GM18502 (cell line): ENCODE results near the gene PTCD2.

Experiments
- ATAC-seq: cut with Tn5 transposase; IDR thresholded peaks from one replicate; pipeline ENCODE4 v1.9.1; 2021; ENCODE audit warnings: mild to moderate bottlenecking; ENCODE audit not compliant: unreplicated experiment, poor library complexity

The PTCD2 gene, protein sequence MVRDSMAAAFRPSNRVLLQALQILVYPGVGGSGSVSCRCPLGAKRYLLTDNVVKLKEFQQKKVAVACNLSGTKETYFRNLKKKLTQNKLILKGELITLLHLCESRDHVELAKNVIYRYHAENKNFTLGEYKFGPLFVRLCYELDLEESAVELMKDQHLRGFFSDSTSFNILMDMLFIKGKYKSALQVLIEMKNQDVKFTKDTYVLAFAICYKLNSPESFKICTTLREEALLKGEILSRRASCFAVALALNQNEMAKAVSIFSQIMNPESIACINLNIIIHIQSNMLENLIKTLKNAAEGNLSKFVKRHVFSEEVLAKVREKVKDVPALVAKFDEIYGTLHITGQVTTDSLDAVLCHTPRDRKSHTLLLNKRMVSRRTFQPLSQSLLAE

DNA sequence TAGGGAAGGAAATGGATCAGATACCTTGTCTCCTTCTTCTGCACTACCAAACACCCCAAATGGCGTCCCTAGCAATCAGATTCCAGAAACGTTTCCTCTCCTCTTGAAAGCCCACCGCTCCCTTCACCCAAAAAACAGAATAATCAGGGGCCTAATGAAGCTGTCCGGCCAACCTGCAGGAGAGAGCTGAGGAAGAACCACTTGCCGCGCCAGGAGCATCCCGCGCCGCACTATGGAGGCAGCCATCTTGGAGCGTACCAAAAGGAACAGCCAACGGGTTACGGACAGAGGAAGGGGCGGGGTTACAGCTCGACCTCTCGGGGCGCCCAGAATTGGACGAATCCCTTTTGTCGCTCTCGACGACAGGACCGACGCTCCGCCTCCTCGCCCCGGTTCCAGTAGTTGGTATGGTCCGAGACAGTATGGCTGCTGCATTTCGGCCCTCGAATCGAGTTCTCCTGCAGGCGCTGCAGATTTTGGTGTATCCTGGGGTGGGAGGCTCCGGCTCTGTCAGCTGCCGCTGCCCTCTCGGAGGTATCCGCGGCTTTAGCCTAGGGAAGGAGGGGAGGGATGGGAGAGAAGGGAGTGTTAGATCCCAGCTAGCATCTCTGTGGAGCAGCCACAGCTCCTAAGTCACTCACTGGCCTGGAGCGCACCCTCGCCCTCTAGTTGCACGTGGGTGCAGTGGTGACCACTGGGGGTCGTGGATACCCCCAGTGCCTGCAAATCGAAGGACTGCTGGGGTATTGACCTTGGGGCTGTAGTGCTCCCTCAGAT lies at the start of gene PTCD2, which contains the start of gene MRPS27:
TSS of gene PTCD2 (plus strand) at position 398 of the 777 bp plus-strand sequence. CDS start at position 408, 10 bp downstream.
TSS of gene MRPS27 (minus strand) at position 265 of the 777 bp plus-strand sequence. CDS start at position 246, 19 bp downstream.
- ATAC-seq = peak; percentile 99

DNA sequence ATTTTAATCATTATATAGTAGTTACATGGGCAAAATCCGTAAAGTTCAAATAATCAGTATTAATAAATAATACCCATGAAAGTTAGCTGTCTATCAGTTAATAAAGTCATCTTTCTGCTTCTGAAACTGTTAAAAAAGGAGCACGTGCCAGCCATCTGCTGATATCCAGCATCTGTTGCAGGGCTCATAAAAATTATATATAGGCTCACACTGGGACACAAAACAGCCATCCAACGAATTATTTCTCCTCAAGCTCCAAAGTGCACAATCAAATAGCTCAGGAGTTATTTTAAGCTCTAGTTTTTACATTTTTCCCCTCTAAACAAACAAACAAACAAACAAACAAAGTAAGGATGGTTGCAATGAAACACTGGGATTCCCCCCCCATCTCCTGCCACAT lies 48.5 kb upstream of the PTCD2 start:
- no peak for ATAC-seq

DNA sequence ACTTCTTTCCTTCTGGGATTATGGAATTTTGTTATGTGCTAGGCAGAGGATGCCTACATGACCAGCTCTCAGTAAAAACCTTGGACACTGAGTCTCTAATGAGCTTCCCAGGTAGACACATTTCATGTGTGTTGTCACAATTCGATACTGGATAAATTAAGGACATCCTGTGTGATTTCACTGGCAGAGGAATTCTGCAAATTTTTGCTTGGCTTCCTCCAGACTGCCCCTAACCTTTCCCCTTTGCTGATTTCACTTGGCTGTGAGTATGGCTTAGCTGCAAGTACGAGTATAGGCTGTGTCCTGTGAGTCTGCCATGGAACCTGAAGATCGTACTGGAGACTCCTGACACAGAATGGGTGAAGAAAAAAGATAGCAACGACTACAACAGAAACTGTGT lies 47.8 kb upstream of the PTCD2 start:
- ATAC-seq = no peak

DNA sequence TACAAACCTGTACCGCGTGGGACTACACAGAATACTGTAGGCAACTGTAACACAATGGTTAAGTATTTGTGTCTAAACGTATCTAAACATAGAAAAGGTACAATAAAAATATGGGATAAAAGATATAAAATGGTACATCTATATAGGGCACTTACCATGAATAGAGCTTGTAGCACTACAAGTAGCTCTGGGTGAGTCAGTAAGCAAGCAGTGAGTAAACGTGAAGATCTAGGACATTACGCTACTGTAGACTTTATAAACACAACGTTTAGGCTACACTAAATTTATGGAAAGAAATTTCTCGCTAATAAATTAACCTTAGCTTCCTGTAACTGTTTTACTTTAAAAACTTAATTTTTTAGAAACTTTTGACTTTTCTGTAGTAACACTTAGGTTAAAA lies 46.6 kb upstream of the PTCD2 start:
- ATAC-seq = no peak

DNA sequence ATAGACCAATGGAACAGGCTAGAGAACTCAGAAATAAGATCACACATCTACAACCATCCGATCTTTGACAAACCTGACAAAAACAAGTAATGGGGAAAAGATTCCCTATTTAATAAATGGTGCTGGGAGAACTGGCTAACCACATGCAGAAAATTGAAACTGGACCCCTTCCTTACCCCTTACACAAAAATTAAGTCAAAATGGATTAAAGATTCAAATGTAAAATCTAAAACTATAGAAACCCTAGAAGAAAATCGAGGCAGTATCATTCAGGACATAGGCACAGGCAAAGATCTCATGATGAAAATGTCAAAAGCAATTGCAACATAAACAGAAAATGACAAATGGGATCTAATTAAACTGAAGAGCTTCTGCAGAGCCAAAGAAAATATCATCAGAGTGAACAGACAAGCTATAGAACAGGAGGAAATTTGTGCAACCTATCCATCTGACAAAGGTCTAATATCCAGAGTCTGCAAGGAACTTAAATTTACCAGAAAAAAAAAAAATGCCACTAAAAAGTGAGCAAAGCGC lies 43.9 kb upstream of the PTCD2 start:
- no peak for ATAC-seq

DNA sequence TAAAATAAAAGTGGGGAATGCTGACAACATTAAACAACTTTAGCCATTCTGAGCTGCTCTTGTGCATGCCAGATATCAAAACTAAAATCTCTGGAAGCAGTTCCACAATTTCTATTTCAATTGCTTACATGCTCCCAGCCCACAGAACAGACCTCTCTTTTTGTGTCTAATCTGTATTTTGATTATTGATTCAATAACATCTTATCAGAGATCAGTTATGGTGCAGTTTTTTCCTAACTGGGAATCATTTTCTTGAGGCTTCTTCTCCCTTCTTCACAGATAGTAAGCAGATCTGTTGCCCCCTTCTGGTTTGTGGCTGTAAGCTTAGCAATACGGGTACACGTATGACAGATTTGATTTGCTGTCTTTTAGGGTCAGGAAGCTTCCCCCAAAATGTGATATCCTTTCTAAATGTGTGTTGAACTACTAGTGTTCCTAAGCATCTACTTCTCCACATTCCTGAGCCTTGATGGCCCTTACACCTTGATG lies 39.5 kb upstream of the PTCD2 start:
- ATAC-seq = no peak

DNA sequence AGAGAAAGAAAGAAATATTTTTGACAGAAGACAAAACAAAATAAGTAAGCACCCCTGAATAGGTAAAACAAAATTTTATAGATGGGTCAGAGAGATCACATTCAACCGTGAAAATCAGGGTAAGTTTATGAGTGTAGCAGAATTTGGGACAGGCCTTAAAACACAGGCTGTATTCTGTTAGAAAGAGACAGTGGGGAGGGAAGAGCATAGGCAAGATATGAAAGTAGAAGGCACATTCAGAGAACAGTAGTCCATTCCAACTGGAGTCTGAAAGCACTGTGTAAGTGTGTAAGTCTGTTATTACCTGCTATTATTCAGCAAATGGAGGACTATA lies 38.8 kb upstream of the PTCD2 start:
- ATAC-seq = no peak

DNA sequence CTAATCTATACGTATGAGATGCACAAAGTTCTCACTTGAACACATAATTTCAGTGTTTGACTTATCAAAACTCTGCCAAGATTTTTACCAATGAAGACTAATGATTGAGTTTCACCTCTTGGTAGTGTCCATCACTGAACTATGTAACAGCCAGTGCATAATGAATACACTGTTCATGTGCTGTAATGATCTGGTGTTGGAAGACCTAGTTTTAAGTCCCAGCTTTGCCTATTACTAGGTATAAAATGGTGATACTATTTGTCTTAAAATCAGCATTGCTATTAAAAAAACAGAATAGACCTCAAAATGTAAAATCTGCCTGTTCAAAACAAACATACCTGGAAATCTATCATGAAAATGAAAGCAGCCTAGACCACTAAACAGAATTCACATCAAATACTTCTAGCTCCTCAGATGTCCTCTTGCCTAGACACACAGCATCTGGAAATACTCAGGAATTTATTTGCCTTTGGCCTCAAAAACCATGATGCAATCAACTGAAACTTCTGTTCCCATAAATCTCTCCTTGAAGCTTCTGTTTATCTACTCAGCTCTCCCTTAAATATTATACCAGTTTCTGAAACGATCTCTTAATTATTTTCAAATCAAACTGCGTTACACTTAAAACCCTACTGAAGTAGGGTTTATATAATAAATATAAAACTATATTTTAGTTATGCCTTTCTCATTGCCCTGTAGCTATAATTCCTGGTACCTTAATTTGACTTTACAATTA lies 38.2 kb upstream of the PTCD2 start:
- ATAC-seq = no peak

DNA sequence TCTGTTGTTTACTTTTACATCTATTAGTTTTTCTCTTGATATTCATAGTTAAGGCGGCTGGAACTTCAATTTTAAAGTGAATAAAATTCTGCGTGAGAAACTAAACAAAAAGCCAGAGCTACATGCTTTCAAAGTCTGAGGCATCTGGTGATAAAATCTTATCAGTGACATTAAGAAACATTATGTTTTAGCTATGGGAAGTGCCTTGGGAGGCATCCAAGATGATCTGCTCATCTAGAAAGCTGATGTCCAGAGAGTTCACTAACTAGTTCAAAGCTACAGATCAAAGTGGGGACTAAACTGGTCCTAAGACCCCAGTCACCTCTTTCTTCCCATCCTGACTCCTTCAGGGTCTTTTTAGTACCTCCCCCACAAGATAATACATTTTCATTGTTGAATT lies 37.3 kb upstream of the PTCD2 start:
- no peak for ATAC-seq

DNA sequence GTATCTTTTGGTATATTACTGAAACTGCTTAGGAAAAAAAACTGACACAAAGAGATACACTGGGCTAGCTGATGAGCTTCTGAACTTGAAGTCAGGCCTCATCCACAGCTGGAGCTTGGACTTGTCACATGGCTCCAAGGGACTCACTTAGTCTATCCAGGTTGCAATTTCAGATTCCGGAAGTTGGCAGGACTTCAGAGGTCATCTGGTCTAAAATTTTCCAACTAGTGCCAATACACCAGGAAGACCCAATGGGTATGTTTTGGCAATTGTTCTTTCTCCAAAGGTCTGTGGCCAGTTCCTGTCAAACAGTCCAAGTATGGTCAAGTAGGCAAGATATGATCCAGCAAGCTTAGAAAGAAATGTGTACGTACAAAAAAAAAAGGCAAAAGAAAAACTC lies 36.8 kb upstream of the PTCD2 start:
- ATAC-seq = no peak

DNA sequence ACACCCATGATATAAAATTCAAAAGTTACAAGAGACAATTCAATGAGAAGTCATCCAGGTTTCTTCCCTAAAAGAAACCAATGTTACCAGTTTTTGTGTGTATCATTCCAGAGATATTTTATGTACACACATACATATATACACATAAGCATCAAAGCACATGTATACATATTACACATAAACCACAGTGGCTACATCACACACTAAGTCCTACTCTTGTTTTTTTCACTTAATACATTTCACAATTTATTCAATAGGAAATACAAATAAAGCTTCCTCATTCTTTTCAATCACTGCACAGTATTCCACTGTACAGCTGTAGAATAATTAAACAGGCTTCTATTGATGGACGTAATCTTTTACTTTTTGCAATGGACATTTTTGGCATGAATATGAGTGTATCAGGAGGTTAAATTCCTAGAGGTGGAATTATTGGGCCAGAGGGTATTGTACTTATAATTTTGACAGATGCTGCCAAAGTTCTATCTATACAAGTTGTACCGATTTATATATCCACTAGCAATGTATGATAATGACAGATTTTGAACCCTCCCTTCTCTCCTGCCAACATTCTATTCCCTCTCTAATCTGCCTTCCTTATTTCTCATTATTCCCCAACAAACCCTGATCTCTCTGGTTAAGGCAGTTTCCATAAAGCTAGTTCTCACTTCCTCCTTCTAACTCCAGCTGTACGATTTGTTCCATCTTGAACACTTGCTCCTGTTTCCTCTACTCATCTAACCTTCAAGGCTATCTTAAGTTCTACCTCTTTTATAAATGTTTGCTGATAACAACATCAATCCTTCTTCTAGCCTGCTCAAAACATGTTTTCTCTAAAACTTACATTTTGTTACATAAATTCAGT lies 35.4 kb upstream of the PTCD2 start:
- ATAC-seq = no peak

DNA sequence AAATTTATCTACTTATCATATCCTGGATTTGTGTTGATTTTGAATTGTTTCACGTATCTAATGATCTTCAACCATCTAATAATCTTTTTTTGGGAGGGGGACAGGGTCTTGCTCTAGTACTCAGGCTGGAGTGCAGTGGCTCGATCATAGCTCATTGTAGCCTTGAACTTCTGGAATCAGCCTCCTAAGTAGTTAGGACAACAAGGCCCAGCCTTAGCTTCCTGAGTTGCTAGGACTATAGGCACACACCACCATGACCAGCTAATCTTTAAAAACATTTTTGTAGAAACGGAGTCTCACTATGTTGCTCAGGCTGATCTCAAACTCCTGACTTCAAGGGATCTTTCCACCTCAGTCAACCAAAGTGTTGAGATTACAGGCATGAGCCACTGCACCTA lies 34.8 kb upstream of the PTCD2 start:
- no peak for ATAC-seq

DNA sequence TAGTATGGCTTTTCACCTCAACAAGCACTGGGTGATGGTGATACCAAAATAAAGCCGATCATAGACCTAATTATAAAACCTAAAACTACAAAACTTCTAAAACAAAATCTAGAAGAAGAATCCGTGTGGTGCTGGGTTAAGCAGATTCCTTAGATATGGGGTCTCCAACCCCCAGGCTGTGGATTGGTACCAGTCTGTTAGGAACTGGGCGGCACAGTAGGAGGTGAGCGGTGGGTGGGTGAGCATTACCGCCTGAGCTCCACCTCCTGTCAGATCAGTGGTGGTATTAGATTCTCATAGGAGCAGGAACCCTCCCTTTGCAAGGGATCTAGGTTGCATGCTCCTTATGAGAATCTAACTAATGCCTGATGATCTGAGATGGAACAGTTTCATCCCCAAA lies 33.4 kb upstream of the PTCD2 start:
- no peak for ATAC-seq

DNA sequence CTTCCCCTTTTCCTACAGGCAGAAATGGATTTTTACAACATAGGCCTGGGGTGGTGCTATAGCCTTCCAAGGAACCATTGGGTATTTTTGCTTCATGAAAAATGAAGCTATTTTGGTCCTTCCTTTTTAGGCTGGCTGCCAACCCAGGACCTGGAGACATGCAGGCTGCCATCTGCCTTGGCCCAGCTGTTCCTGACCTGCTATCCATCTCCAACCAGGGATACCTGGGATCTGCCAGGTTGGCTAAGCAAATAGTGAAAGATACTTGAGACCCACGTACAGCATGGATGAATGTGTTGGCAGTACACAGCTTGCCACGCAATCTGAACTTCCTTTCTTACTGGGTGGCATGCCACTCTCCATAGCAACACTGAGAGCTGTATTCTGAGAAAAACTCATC lies 31.2 kb upstream of the PTCD2 start:
- no peak for ATAC-seq

DNA sequence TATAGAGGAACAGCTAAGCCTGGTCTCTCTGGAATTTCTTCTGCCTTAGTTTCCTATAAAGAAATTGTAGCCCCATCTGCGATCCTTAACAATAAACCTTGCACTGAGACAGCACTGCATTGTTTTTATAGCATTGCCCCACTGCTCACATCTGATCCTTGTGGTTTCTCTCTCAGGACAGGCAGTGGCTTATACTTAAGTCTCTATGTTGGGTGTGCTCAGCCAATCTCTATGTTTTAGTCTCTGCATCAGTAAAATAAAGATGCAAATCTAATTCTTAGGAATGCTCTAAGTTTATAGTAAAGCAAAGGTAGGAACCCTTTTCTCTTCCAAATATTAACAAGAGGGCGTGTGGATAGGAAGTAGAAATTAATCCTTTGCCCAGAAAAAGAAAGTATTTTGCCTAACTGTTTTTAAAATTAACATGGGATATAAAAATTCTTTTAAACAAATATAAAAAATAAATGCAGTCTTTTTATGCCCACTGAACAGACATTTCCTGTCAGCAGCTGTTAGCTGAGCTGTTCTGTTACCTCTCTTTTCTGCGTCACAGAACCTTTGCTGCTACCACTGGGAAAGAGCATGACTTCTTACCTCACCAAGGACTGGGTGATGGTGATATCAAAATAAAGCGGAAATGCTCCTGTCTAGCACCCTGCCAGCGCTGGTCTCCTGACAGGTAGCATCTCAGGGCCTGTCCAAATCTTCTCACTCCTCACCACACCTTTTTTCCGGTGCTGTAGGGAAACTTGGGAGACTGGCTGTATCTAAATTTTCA lies 29.6 kb upstream of the PTCD2 start:
- ATAC-seq = no peak

DNA sequence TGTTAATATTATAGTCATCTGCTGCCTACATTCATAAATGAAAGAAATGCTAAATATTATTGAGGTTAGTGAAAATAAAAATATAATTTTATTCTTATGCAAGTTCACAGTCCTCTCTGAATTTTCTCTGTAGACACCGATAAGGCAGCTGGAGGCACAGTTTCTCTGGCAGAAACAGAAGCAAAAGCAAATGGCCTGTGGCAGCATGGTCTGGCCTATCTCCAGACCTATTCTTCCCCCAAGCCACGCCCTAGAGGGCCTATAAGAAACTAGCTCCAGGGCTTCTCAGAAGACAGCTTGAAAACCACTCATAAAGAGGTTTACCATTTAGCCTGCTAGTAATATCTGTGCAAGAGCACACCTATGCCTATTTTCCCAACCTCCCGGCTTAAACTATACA lies 28.6 kb upstream of the PTCD2 start:
- ATAC-seq = no peak

DNA sequence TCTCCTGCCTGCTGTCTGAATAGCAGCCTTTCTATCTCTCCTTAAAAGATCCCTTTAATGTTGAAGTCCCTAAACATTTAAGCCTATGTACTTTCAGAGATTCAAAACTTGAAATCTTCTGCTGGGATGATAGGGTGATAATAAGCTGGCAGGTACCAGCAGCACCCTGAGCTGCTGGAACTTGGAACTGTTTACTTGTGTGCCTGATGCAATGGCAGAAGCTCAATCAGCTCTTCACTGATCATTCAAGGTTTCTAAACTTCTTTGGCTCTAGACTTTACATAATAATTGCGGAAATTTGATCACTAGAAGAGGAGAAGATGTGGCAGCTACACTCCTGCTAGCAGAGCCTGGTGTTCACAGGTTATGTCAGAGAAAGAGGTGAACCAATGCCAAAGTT lies 27.8 kb upstream of the PTCD2 start:
- no peak for ATAC-seq

DNA sequence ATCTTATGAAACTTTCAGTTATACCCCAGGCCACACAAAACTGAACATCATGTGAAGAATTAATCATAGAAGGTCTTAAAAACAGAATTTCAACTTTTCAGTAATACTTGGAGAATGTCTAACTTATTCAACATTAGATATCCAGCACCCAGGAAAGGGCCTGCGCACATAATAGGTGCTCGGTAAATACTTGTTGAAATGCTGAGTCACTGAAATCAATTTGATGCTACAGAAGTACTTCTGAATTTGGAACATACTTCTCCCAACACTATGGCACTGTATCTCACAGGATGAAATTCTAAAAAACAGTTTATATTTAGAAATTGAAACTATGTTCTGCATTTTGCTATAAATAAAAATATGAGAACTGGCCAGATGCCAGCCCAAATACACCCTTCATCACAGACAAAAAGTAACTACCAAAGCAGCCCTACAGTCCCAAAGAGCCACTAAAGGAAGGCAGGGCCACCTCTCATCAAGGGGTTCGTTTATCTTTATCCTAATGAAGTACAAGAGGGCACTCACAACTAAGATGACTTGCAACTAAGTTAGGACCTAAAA lies 26.6 kb upstream of the PTCD2 start:
- no peak for ATAC-seq

DNA sequence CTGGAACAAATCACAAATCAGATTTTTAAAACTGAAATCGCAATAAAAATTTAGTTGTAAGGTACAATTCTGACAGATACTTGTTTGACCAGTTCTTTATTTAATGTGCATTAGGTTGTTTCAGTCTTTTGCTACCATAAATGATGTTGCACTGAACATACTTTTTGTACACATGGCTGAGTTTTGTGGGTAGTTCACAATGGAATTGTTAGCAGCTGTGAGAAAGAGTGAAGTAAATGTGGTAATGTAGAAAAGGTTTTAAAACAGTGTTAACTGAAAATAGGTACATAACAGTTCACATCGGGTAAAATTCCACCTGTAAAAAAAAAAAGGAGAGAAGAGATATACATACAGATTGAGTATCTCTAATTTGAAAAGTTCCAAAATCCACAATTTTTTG lies 25.7 kb upstream of the PTCD2 start:
- no peak for ATAC-seq
